LNCAP (cell line): ENCODE results near the gene PTPN5.

Source experiments
- CTCF ChIP-seq: fragments of 450-650 bp; IDR thresholded peaks from 2 replicates; pipeline ENCODE4 v1.5.1; 2017; ENCODE audit warnings: mild to moderate bottlenecking

Gene PTPN5

GRCh38 chr11:18736590-18737148, 54.9 kb downstream of the PTPN5 start:
- TF ChIP-seq CTCF: no peak

GRCh38 chr11:18733202-18733601, 58.4 kb downstream of the PTPN5 start:
- no peak for TF ChIP-seq CTCF

DNA sequence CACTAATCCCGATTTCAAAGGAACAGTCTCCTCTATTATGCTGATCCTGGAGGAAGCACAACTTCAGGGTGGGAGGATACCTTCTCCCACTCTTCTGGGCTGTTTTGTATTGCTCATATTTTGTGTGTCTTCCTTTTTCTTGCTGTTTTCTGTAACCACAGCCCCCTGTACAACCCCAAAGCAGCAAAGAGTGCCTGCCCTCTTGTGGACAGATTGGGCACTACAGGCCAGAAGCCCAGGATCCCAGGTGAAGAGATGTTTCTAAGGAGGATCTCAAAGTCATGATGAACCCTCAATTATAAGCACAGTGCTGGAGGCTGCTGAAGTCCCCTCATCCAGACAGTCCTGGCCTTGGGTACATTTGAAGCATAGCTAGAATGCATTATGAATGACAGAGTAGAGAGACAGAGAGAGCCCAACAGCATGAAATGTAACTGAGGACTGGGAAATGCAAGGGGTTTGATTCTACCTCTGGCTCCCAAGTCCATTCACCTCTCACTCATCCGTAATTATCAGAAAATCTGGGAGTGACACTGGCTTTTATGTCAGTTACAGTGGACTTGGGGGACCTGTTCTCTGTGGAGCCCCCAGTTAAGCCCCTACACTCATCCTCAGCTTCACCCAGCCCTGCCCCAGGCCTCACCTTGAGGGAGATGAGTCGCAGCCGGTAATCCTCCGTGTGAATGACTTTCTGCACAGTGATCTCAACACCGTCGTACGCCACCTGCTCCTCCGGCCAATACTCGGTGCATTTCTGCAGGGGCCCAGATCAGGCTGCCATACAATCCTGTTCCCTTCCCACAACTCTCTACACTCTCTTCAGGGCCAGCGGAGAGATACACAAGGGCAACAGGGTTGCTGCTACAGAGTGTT, 59.4 kb downstream of the PTPN5 start:
- TF ChIP-seq CTCF: peak; percentile 98

DNA sequence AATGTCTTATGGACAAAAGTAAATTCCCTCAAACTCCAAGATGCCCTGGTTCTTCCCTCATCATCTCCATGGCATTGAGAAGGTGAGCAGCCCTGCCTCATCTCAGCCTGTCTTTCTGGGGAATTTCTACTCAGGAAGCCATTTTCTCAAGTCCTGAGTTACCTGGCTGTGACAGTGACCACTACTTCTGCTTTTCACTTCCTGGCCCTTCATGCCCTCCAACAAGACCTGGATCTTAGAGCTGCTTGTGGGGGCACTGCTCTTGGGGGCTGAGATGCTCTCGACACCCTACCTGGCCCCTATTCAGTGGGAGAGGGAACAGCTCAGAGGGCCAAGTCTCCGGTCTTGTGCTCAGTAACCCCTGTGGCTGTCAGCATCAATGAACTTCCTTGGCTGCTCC, 60.2 kb downstream of the PTPN5 start:
- TF ChIP-seq CTCF: no peak

- no peak for TF ChIP-seq CTCF
These were observed 61.6 kb downstream of the PTPN5 start for GRCh38 chr11:18730020-18730419.

- no peak for TF ChIP-seq CTCF
These were observed 62.2 kb downstream of the PTPN5 start for GRCh38 chr11:18729426-18729825.

- TF ChIP-seq CTCF: no peak
These were observed 62.9 kb downstream of the PTPN5 start for GRCh38 chr11:18728658-18729057.
